HepG2 (cell line): Measurements from ENCODE around the gene FAM174C. TPM values are rescaled to one million over a fixed set of nuclear protein-coding genes. Genes with fewer than 3 reads are reported as not detected.

Experiments
- CHCHD3 ChIP-seq: sonication (generic); formaldehyde crosslinking; IDR thresholded peaks from 2 replicates; pipeline ENCODE4 v1.8.0; 2022; ENCODE audit warnings: mild to moderate bottlenecking, missing genetic modification reagents, moderate library complexity
- E2F5 ChIP-seq: sonication (generic); formaldehyde crosslinking; conservative IDR thresholded peaks from 2 replicates; pipeline ENCODE4 v1.4.0; 2020; ENCODE audit warnings: missing genetic modification reagents
- ETV6 ChIP-seq: sonication (generic); formaldehyde crosslinking; conservative IDR thresholded peaks from 2 replicates; pipeline ENCODE4 v1.4.0; 2020; ENCODE audit warnings: missing genetic modification reagents
- FOSL1 ChIP-seq: sonication (generic); formaldehyde crosslinking; IDR thresholded peaks from 2 replicates; pipeline ENCODE4 v1.9.0; 2021; ENCODE audit warnings: missing genetic modification reagents, borderline replicate concordance
- KDM2A ChIP-seq: sonication (generic); formaldehyde crosslinking; IDR thresholded peaks from 2 replicates; pipeline ENCODE4 v1.4.0; 2020; ENCODE audit warnings: low read depth, missing genetic modification reagents, borderline replicate concordance
- MAZ ChIP-seq, 2 experiments: sonication (generic) in 1 of 2; formaldehyde crosslinking in 1 of 2; IDR thresholded peaks; 2 replicates each; pipeline versions ENCODE4 v1.5.0 to v1.6.1; 2012 to 2020; ENCODE audit warnings: low read depth in 2 of 2, mild to moderate bottlenecking in 2 of 2, borderline replicate concordance in 1 of 2, improper control_type of control experiment in 1 of 2, low read length in 1 of 2, missing genetic modification reagents in 1 of 2, moderate library complexity in 1 of 2
- NONO ChIP-seq, 2 experiments: fragments of 450-650 bp in 1 of 2; sonication (generic) in 1 of 2; formaldehyde crosslinking in 1 of 2; IDR thresholded peaks in 1 of 2; conservative IDR thresholded peaks in 1 of 2; 2 replicates each; pipeline versions ENCODE4 v1.6.1 to v1.8.0; 2017 to 2022; ENCODE audit warnings: mild to moderate bottlenecking in 1 of 2, missing genetic modification reagents in 1 of 2, moderate library complexity in 1 of 2
- SMAD3 ChIP-seq: sonication (generic); formaldehyde crosslinking; IDR thresholded peaks from 2 replicates; pipeline ENCODE4 v1.4.0; 2020; ENCODE audit warnings: missing genetic modification reagents
- SNAI1 ChIP-seq: sonication (generic); formaldehyde crosslinking; IDR thresholded peaks from 2 replicates; pipeline ENCODE4 v1.5.0; 2020; ENCODE audit warnings: mild to moderate bottlenecking, missing genetic modification reagents, borderline replicate concordance
- SNAPC2 ChIP-seq: sonication (generic); formaldehyde crosslinking; IDR thresholded peaks from 2 replicates; pipeline ENCODE4 v1.8.1; 2022; ENCODE audit warnings: mild to moderate bottlenecking, missing genetic modification reagents
- TEAD3 ChIP-seq: optimal IDR thresholded peaks from 2 replicates; pipeline ENCODE3; 2016; ENCODE audit warnings: borderline replicate concordance
- ZFY ChIP-seq: sonication (generic); formaldehyde crosslinking; IDR thresholded peaks from 2 replicates; pipeline ENCODE4 v1.4.0; 2020; ENCODE audit warnings: missing genetic modification reagents
- ZMYM3 ChIP-seq: sonication (generic); formaldehyde crosslinking; IDR thresholded peaks from 2 replicates; pipeline ENCODE4 v1.5.1; 2020; ENCODE audit warnings: mild to moderate bottlenecking, missing genetic modification reagents
- ZNF18 ChIP-seq: sonication (generic); formaldehyde crosslinking; IDR thresholded peaks from 2 replicates; pipeline ENCODE4 v1.8.0; 2022; ENCODE audit warnings: mild to moderate bottlenecking, missing genetic modification reagents; ENCODE audit not compliant: insufficient replicate concordance
- ZNF234 ChIP-seq: sonication (generic); formaldehyde crosslinking; conservative IDR thresholded peaks from 2 replicates; pipeline ENCODE4 v1.5.1; 2020; ENCODE audit warnings: mild to moderate bottlenecking, missing genetic modification reagents
- ZNF484 ChIP-seq: sonication (generic); formaldehyde crosslinking; IDR thresholded peaks from 2 replicates; pipeline ENCODE4 v1.5.1; 2020; ENCODE audit warnings: mild to moderate bottlenecking, low read depth, missing genetic modification reagents, borderline replicate concordance
- ZNF564 ChIP-seq: sonication (generic); formaldehyde crosslinking; IDR thresholded peaks from 2 replicates; pipeline ENCODE4 v1.8.1; 2023; ENCODE audit warnings: mild to moderate bottlenecking, missing genetic modification reagents
- polyA plus RNA-seq, 8 experiments: library from polyadenylated mRNA; depleted of rRNA in 3 of 8; stranded (reverse) in 7 of 8; unstranded in 1 of 8; fragments of >200 nt; fragmentation: Illumina TruSeq in 4 of 8; extraction: Trizol in 4 of 8; gene quantifications; 2 replicates each; pipeline versions ENCODE4 v1.2.1 to v1.2.3, GENCODE V29; 2011 to 2016; ENCODE audit warnings: low read depth in 4 of 8, missing spikeins in 1 of 8, mixed read lengths in 1 of 8; ENCODE audit not compliant: insufficient read depth in 1 of 8
- total RNA-seq, 5 experiments: library from RNA; depleted of rRNA; stranded (reverse); fragments of >200 nt; fragmentation: Illumina TruSeq; extraction: Trizol; gene quantifications; 2 replicates each; pipeline ENCODE4 v1.2.3, GENCODE V29; 2016; ENCODE audit warnings: low read depth in 1 of 5
- TF ChIP-seq, protein P1 (sequence below): sonication (generic); formaldehyde crosslinking; IDR thresholded peaks from 2 replicates; pipeline ENCODE4 v1.9.0; 2021; ENCODE audit warnings: missing genetic modification reagents, borderline replicate concordance
- TF ChIP-seq, protein P2 (sequence below): sonication (generic); formaldehyde crosslinking; IDR thresholded peaks from 2 replicates; pipeline ENCODE4 v1.5.0; 2020; ENCODE audit warnings: missing genetic modification reagents, mild to moderate bottlenecking, borderline replicate concordance
- TF ChIP-seq, protein P3 (sequence below): sonication (generic); formaldehyde crosslinking; IDR thresholded peaks from 2 replicates; pipeline ENCODE4 v1.5.0; 2020; ENCODE audit warnings: missing genetic modification reagents, mild to moderate bottlenecking, borderline replicate concordance

FAM174C gene
- total and polyA plus RNA-seq, 2 of the 13 experiments (the other 11 are each of a cell fraction or from before 2014, with no cell fraction given): 19.5 to 31.3 TPM

DNA sequence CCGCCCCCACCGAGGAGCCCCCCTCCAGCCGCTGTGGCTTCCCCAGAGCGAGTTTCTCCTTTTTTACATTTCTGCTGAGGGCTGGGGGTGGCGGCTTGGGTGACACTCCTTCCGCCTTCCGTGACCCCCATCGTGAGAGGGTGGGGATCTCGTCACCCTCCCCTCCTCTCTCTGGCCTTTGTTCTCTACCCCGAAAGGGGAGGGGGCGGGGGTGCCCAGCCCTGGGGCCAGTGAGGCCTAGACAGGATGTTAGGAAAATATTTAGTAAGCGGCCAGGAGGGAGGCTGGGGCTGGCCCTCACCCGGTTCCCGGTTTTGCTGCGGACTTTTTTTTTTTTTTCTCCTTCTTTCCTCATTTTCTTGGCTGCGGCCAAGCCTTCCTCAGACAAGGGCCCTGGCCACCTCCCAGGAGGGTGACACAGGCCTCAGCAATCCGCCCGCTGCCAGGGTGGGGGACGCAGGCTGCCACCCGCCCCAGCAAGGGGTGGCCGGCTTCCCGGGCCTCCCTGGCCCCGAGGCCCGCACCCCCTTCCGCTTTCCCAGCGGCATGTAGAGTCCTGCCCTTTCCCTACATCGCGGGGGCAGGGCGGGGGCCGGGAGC lies 23.0 kb upstream of the FAM174C start (continued):
- TF ChIP-seq TEAD3 (peak; percentile 37), KDM2A (CRISPR knock-in tag) (peak; percentile 53; the same call in 1 of the 2 replicates), SNAI1 (no peak), FOSL1 (CRISPR knock-in tag) (no peak), SMAD3 (CRISPR knock-in tag) (peak; percentile 62; the same call in 1 of the 2 replicates), ZNF484 (no peak), ZNF18 (peak; percentile 71), ZNF234 (CRISPR knock-in tag) (no peak), CHCHD3 (CRISPR knock-in tag) (no peak), MAZ (IDR thresholded peaks at IDR 0.05; ENCODE audit: borderline replicate concordance, low read depth, low read length) (peak; percentile 36; the same call in 1 of the 2 replicates), MAZ (CRISPR knock-in tag; IDR thresholded peaks at IDR 0.05; ENCODE audit: low read depth) (peak; percentile 90), ZFY (CRISPR knock-in tag) (no peak), NONO (IDR thresholded peaks at IDR 0.05) (no peak), NONO (CRISPR knock-in tag; conservative IDR thresholded peaks at IDR 0.05) (peak; percentile 3; the same call in 1 of the 2 replicates), E2F5 (no peak), ZNF564 (CRISPR knock-in tag) (no peak), SNAPC2 (no peak), ETV6 (CRISPR knock-in tag) (no peak; the same call in 1 of the 2 replicates), ZMYM3 (CRISPR knock-in tag) (no peak)
- TF ChIP-seq, protein P1, sequence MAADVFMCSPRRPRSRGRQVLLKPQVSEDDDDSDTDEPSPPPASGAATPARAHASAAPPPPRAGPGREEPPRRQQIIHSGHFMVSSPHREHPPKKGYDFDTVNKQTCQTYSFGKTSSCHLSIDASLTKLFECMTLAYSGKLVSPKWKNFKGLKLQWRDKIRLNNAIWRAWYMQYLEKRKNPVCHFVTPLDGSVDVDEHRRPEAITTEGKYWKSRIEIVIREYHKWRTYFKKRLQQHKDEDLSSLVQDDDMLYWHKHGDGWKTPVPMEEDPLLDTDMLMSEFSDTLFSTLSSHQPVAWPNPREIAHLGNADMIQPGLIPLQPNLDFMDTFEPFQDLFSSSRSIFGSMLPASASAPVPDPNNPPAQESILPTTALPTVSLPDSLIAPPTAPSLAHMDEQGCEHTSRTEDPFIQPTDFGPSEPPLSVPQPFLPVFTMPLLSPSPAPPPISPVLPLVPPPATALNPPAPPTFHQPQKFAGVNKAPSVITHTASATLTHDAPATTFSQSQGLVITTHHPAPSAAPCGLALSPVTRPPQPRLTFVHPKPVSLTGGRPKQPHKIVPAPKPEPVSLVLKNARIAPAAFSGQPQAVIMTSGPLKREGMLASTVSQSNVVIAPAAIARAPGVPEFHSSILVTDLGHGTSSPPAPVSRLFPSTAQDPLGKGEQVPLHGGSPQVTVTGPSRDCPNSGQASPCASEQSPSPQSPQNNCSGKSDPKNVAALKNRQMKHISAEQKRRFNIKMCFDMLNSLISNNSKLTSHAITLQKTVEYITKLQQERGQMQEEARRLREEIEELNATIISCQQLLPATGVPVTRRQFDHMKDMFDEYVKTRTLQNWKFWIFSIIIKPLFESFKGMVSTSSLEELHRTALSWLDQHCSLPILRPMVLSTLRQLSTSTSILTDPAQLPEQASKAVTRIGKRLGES (CRISPR knock-in tag): no peak
- TF ChIP-seq, protein P2, sequence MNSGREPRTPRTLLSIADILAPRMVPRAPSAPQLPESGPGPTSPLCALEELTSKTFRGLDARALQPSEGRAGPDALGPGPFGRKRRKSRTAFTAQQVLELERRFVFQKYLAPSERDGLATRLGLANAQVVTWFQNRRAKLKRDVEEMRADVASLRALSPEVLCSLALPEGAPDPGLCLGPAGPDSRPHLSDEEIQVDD (CRISPR knock-in tag): no peak
- TF ChIP-seq, protein P3, sequence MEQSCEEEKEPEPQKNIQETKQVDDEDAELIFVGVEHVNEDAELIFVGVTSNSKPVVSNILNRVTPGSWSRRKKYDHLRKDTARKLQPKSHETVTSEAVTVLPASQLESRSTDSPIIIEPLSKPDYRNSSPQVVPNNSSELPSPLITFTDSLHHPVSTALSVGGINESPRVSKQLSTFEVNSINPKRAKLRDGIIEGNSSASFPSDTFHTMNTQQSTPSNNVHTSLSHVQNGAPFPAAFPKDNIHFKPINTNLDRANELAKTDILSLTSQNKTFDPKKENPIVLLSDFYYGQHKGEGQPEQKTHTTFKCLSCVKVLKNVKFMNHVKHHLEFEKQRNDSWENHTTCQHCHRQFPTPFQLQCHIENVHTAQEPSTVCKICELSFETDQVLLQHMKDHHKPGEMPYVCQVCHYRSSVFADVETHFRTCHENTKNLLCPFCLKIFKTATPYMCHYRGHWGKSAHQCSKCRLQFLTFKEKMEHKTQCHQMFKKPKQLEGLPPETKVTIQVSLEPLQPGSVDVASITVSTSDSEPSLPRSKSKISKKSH: no peak; the same call in 1 of the 2 replicates
